GM12878 (cell line): ENCODE measurements around the gene PRPSAP2. TPM values are rescaled to one million over a fixed set of nuclear protein-coding genes. Genes with fewer than 3 reads are reported as not detected.

Source experiments
- ATAC-seq: fragments of 200-7000 bp; cut with Tn5 transposase; 3 replicates; pipeline ENCODE4 v1.9.1; 2020; ENCODE audit warnings: mild to moderate bottlenecking, moderate library complexity
- BruUV-seq: library from RNA; stranded (reverse); fragments of 400-500 nt; replicated peaks from 2 replicates; lab custom pipeline; 2021; lab: Mats Ljungman, UMichigan
- CTCF ChIA-PET: fragments of 300-600 bp; sonication (Branson Sonifier 250); formaldehyde crosslinking; extraction: SDS; loops from one replicate; lab custom pipeline; 2021; ENCODE audit warnings: inconsistent platforms; lab: Yijun Ruan, JAX
- POLR2A ChIA-PET: fragments of 350-600 bp; formaldehyde crosslinking; extraction: SDS; loops from one replicate; lab custom pipeline; 2021; ENCODE audit warnings: inconsistent platforms; lab: Charles Lee
- RAD21 ChIA-PET: fragments of 300-600 bp; sonication (Branson Sonifier 250); formaldehyde crosslinking; loops from one replicate; lab custom pipeline; 2023; ENCODE audit warnings: antibody characterized with exemption; ENCODE audit not compliant: unreplicated experiment; lab: Charles Lee
- SMC1A ChIA-PET: fragments of 300-600 bp; sonication (Branson Sonifier 250); formaldehyde crosslinking; loops from one replicate; lab custom pipeline; 2023; ENCODE audit not compliant: unreplicated experiment, uncharacterized antibody; lab: Charles Lee
- DNase-seq: peaks from one replicate; pipeline ENCODE4 v3.0.0-alpha.2; 2011; ENCODE audit warnings: low read depth, low spot score
- FAIRE-seq: peaks from 3 replicates; lab custom pipeline; 2011; peaks lifted over from hg19 to GRCh38; lab: Jason Lieb, UNC
- H2AFZ ChIP-seq: 2 replicates; pipeline ENCODE4 v1.6.0; 2011; ENCODE audit warnings: low read depth, low read length, control low read depth; ENCODE audit not compliant: control insufficient read depth
- H3K27ac ChIP-seq: 2 replicates; pipeline ENCODE4 v1.5.1; 2011; ENCODE audit warnings: control low read depth; ENCODE audit not compliant: control insufficient read depth, insufficient read depth
- H3K27me3 ChIP-seq, 2 experiments: replicated peaks in 1 of 2; 2 replicates each; pipeline versions ENCODE4 v1.6.0 to v1.6.1; 2011; ENCODE audit warnings: low read length in 1 of 2; ENCODE audit not compliant: control insufficient read depth in 2 of 2, insufficient read depth in 2 of 2
- H3K36me3 ChIP-seq, 2 experiments: 2 replicates each; pipeline ENCODE4 v1.5.1; 2011; ENCODE audit warnings: low read length in 1 of 2; ENCODE audit not compliant: control insufficient read depth in 2 of 2, insufficient read depth in 2 of 2
- H3K4me1 ChIP-seq: 2 replicates; pipeline ENCODE4 v1.6.1; 2011; ENCODE audit warnings: mild to moderate bottlenecking, low read length, moderate library complexity, mixed read lengths; ENCODE audit not compliant: control insufficient read depth, insufficient read depth
- H3K4me2 ChIP-seq: 2 replicates; pipeline ENCODE4 v1.6.0; 2011; ENCODE audit warnings: control low read depth; ENCODE audit not compliant: control insufficient read depth, insufficient read depth
- H3K4me3 ChIP-seq: fragments of 200-600 bp; sonication (generic); 2 replicates; pipeline ENCODE4 v1.5.1; 2016
- H3K79me2 ChIP-seq: 2 replicates; pipeline ENCODE4 v1.6.0; 2011; ENCODE audit warnings: low read length; ENCODE audit not compliant: control insufficient read depth, insufficient read depth
- H3K9ac ChIP-seq: 2 replicates; pipeline ENCODE4 v1.8.0; 2011; ENCODE audit warnings: low read length, control low read depth, mixed read lengths; ENCODE audit not compliant: control insufficient read depth, insufficient read depth
- H3K9me3 ChIP-seq: replicated peaks from 3 replicates; pipeline ENCODE4 v1.5.1; 2011; ENCODE audit warnings: mild to moderate bottlenecking, low read length; ENCODE audit not compliant: control insufficient read depth, insufficient read depth
- H4K20me1 ChIP-seq: 2 replicates; pipeline ENCODE4 v1.6.0; 2011; ENCODE audit not compliant: control insufficient read depth, insufficient read depth
- ASH2L ChIP-seq: fragments of 300-600, 200-600 bp; sonication (generic); IDR thresholded peaks from 2 replicates; pipeline ENCODE4 v1.6.1; 2017; ENCODE audit warnings: low read depth, mild to moderate bottlenecking, borderline replicate concordance
- BCL11A ChIP-seq: IDR thresholded peaks from 2 replicates; pipeline ENCODE4 v1.6.1; 2011; ENCODE audit warnings: low read depth, low read length
- BRCA1 ChIP-seq: IDR thresholded peaks from 2 replicates; pipeline ENCODE4 v1.6.1; 2011; ENCODE audit warnings: low read depth, low read length, improper control_type of control experiment
- CBFB ChIP-seq: IDR thresholded peaks from 2 replicates; pipeline ENCODE4 v1.6.1; 2016; ENCODE audit warnings: antibody characterized with exemption, low read depth
- CEBPB ChIP-seq, 2 experiments: fragments of 150-350 bp in 1 of 2; IDR thresholded peaks; 2 replicates each; pipeline ENCODE4 v1.6.1; 2012 to 2014; ENCODE audit warnings: low read depth in 2 of 2, low read length in 2 of 2, borderline replicate concordance in 1 of 2, inconsistent platforms in 1 of 2
- EED ChIP-seq: sonication (generic); IDR thresholded peaks from 2 replicates; pipeline ENCODE4 v1.6.1; 2016; ENCODE audit warnings: antibody characterized with exemption, low read depth
- IKZF2 ChIP-seq, 2 experiments: fragments of 450-650 bp; IDR thresholded peaks; 2 replicates each; pipeline ENCODE4 v1.6.1; 2017; ENCODE audit warnings: mild to moderate bottlenecking in 2 of 2, moderate library complexity in 2 of 2
- KAT2A ChIP-seq: conservative IDR thresholded peaks from 2 replicates; pipeline ENCODE4 v1.6.1; 2011; ENCODE audit warnings: low read depth, low read length; ENCODE audit not compliant: control insufficient read depth
- NFIC ChIP-seq: IDR thresholded peaks from 2 replicates; pipeline ENCODE4 v1.6.1; 2012; ENCODE audit warnings: low read depth, mild to moderate bottlenecking, inconsistent platforms, low read length, moderate library complexity
- NFYA ChIP-seq: IDR thresholded peaks from 2 replicates; pipeline ENCODE4 v1.6.1; 2011; ENCODE audit warnings: low read depth, mild to moderate bottlenecking, low read length, improper control_type of control experiment, borderline replicate concordance
- NRF1 ChIP-seq: conservative IDR thresholded peaks from 2 replicates; pipeline ENCODE4 v1.6.1; 2011; ENCODE audit warnings: mild to moderate bottlenecking, low read depth, low read length, improper control_type of control experiment
- RAD21 ChIP-seq: IDR thresholded peaks from 2 replicates; pipeline ENCODE4 v1.6.1; 2011; ENCODE audit warnings: mild to moderate bottlenecking, low read depth, low read length, moderate library complexity; ENCODE audit not compliant: insufficient read depth
- RB1 ChIP-seq: fragments of 450-650 bp; formaldehyde crosslinking; IDR thresholded peaks from 2 replicates; pipeline ENCODE4 v1.6.1; 2017; ENCODE audit warnings: mild to moderate bottlenecking, borderline replicate concordance
- WGBS: methylation state at CpG from one replicate; pipeline ENCODE4 v1.1.6; 2016; ENCODE audit warnings: low lambda C conversion rate; ENCODE audit not compliant: insufficient replicate concordance, insufficient coverage; ENCODE audit errors: missing lambda C conversion rate; 5-methylcytosine and 5-hydroxymethylcytosine counted together
- in situ Hi-C: fragments of 300-500 bp; cut with MboI; formaldehyde crosslinking; loops from 9 replicates; pipeline ENCODE4 v1.14.3; 2018; ENCODE audit warnings: mixed read lengths
- intact Hi-C: fragments of 100-400 bp; cut with micrococcal nuclease; formaldehyde crosslinking; loops from one replicate; pipeline ENCODE4 v1.14.2; 2022; ENCODE audit not compliant: unreplicated experiment
- polyA plus RNA-seq, 11 experiments: library from polyadenylated mRNA; depleted of rRNA in 4 of 11; unstranded in 6 of 11; stranded (reverse) in 5 of 11; fragments of >200 nt; fragmentation: Nextera tagmentation in 4 of 11; fragmentation: Illumina TruSeq in 1 of 11; extraction: Ambion mirVana in 4 of 11; extraction: Trizol in 1 of 11; gene quantifications; 1 replicate in 1 of 11; 2 replicates in 10 of 11; pipeline versions ENCODE4 v1.2.1 to v1.2.3, GENCODE V29; 2011 to 2016; ENCODE audit warnings: inconsistent platforms in 2 of 11, missing spikeins in 2 of 11, low read depth in 1 of 11
- total RNA-seq, 4 experiments: library from RNA; depleted of rRNA in 3 of 4; stranded (reverse); fragments of >200 nt in 3 of 4; fragmentation: Illumina TruSeq in 1 of 4; extraction: Trizol in 1 of 4; gene quantifications; 2 replicates each; pipeline versions ENCODE4 v1.2.1 to v1.2.3, GENCODE V29; 2013 to 2021
- TF ChIP-seq, protein P1 (sequence below): fragments of 150-350 bp; IDR thresholded peaks from 2 replicates; pipeline ENCODE4 v1.6.1; 2016; ENCODE audit warnings: low read depth, low read length
- TF ChIP-seq, protein P2 (sequence below): IDR thresholded peaks from 2 replicates; pipeline ENCODE4 v1.6.1; 2011; ENCODE audit warnings: low read depth, mild to moderate bottlenecking, low read length, moderate library complexity, borderline replicate concordance; ENCODE audit errors: extremely low read depth
- TF ChIP-seq, protein P3 (sequence below): fragments of 450-650 bp; IDR thresholded peaks from 2 replicates; pipeline ENCODE4 v1.6.1; 2016; ENCODE audit warnings: mild to moderate bottlenecking
- TF ChIP-seq, protein P4 (sequence below): IDR thresholded peaks from 2 replicates; pipeline ENCODE4 v1.6.1; 2011; ENCODE audit warnings: mild to moderate bottlenecking, low read depth, low read length, moderate library complexity; ENCODE audit not compliant: insufficient replicate concordance

PRPSAP2 gene
- total and polyA plus RNA-seq, 10 of the 15 experiments (the other 5 are each of a cell fraction or from before 2014, with no cell fraction given): 33.2 to 102 (median 83.8) TPM

DNA sequence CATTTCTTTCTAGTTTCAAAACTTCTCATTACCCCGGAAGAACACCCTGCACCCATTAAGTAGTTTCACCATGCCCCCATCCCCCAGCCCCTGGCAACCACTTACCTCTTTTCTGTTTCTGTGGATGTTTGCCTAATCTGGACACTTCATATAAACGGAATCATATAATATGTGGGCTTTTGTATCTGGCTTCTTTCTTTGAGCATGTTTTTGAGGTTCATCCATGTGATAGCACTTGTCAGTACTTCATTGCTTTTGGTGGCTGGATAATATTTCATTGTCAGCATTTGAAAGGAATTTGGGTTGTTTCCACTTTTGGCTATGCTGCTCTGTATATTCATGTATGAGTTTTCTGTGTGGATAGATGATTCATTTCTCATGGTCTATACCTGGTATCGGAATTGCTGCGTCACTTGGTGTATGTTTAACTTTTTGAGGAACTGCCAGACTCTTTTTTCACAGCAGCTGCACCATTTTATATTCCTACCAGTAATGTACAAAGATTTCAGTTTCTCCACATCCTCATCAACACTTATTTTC is 64.1 kb downstream of the PRPSAP2 start:
- WGBS: 0% methylated on average over 4 of the region's 4 CpGs
- Histone ChIP-seq H2AFZ (no peak overlapping the region; the same call in 1 of the 2 replicates), H3K27ac (peak overlapping the region; percentile 98), H3K9me3 (no peaks in the 10 kb centered on the region), H3K36me3 (peaks cover 11 to 17% of the 10 kb centered on the region in 2 experiments; a peak in 3 of 4 replicates), H3K9ac (peak overlapping the region; percentile 63), H3K4me1 (peaks cover 28% of the 10 kb centered on the region), H4K20me1 (no peaks in the 10 kb centered on the region), H3K79me2 (peaks cover 20% of the 10 kb centered on the region), H3K4me2 (peak overlapping the region; percentile 55), H3K4me3 (0 out of 2 replicates have a peak overlapping the region, but pooled peaks have one; percentile 37), H3K27me3 (no peaks in the 10 kb centered on the region)
- ChIA-PET RAD21 (interaction anchor here (1.9 to 3.9 kb wide), 3 partner anchors 21 to 63 kb away, joined by 7 to 28 read pairs (median 12); partner anchors contain the start of gene PRPSAP2), CTCF (interaction anchor here (0.6 to 1.7 kb wide), 2 partner anchors 11 to 23 kb away, joined by 3 to 8 read pairs; no protein-coding TSS in a partner anchor), POLR2A (interaction anchor here (0.7 to 3.2 kb wide), 3 partner anchors 22 to 64 kb away, joined by 3 to 18 read pairs (median 3); partner anchors contain the start of gene PRPSAP2), SMC1A (interaction anchor here (0.6 kb wide), 1 partner anchor 63 kb away, joined by 4 read pairs; no protein-coding TSS in a partner anchor)
- DNase-seq (peak; percentile 90), ATAC-seq (peak; percentile 79), FAIRE-seq (peak; percentile 93)
- in situ Hi-C loops (loop anchor here (5.0 to 25.0 kb wide), 2 partner anchors 65 to 1935 kb away; partner anchors contain the start of gene PRPSAP2), intact Hi-C loops (loop anchor here (1.0 to 2.0 kb wide), 2 partner anchors 22 to 61 kb away; no protein-coding TSS in a partner anchor)
- BruUV-seq: no TSS peak
- TF ChIP-seq BRCA1 (no peak), IKZF2 (IDR thresholded peaks at IDR 0.05) (peak; percentile 91 to 92), KAT2A (no peak), EED (peak; percentile 78), BCL11A (peak; percentile 34), ASH2L (peak; percentile 92), RB1 (no peak), NFIC (peak; percentile 89), CBFB (0 out of 2 replicates have a peak, but pooled peaks have one; percentile 48), NRF1 (no peak), RAD21 (0 out of 2 replicates have a peak, but pooled peaks have one; percentile 5), CEBPB (IDR thresholded peaks at IDR 0.05; ENCODE audit: borderline replicate concordance in 1 of 2, low read depth in 2 of 2, low read length in 2 of 2) (0 out of 4 replicates have a peak, but pooled peaks of 1 of the 2 experiments have one; percentile 3), NFYA (no peak)
- TF ChIP-seq, protein P1, sequence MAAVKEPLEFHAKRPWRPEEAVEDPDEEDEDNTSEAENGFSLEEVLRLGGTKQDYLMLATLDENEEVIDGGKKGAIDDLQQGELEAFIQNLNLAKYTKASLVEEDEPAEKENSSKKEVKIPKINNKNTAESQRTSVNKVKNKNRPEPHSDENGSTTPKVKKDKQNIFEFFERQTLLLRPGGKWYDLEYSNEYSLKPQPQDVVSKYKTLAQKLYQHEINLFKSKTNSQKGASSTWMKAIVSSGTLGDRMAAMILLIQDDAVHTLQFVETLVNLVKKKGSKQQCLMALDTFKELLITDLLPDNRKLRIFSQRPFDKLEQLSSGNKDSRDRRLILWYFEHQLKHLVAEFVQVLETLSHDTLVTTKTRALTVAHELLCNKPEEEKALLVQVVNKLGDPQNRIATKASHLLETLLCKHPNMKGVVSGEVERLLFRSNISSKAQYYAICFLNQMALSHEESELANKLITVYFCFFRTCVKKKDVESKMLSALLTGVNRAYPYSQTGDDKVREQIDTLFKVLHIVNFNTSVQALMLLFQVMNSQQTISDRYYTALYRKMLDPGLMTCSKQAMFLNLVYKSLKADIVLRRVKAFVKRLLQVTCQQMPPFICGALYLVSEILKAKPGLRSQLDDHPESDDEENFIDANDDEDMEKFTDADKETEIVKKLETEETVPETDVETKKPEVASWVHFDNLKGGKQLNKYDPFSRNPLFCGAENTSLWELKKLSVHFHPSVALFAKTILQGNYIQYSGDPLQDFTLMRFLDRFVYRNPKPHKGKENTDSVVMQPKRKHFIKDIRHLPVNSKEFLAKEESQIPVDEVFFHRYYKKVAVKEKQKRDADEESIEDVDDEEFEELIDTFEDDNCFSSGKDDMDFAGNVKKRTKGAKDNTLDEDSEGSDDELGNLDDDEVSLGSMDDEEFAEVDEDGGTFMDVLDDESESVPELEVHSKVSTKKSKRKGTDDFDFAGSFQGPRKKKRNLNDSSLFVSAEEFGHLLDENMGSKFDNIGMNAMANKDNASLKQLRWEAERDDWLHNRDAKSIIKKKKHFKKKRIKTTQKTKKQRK: no peak
- TF ChIP-seq, protein P2, sequence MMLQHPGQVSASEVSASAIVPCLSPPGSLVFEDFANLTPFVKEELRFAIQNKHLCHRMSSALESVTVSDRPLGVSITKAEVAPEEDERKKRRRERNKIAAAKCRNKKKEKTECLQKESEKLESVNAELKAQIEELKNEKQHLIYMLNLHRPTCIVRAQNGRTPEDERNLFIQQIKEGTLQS: no peak
- TF ChIP-seq, protein P3, sequence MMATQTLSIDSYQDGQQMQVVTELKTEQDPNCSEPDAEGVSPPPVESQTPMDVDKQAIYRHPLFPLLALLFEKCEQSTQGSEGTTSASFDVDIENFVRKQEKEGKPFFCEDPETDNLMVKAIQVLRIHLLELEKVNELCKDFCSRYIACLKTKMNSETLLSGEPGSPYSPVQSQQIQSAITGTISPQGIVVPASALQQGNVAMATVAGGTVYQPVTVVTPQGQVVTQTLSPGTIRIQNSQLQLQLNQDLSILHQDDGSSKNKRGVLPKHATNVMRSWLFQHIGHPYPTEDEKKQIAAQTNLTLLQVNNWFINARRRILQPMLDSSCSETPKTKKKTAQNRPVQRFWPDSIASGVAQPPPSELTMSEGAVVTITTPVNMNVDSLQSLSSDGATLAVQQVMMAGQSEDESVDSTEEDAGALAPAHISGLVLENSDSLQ: peak; percentile 77
- TF ChIP-seq, protein P4, sequence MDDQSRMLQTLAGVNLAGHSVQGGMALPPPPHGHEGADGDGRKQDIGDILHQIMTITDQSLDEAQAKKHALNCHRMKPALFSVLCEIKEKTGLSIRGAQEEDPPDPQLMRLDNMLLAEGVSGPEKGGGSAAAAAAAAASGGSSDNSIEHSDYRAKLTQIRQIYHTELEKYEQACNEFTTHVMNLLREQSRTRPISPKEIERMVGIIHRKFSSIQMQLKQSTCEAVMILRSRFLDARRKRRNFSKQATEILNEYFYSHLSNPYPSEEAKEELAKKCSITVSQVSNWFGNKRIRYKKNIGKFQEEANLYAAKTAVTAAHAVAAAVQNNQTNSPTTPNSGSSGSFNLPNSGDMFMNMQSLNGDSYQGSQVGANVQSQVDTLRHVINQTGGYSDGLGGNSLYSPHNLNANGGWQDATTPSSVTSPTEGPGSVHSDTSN: no peak
